ENCODE results near the gene TANGO2. TPM values are rescaled to one million over a fixed set of nuclear protein-coding genes. Genes with fewer than 3 reads are reported as not detected.

TANGO2 gene
- total and polyA plus RNA-seq, 2 of the 8 experiments (the other 6 are each of a cell fraction or from before 2014, with no cell fraction given): 10.1 to 18.4 TPM

DNA sequence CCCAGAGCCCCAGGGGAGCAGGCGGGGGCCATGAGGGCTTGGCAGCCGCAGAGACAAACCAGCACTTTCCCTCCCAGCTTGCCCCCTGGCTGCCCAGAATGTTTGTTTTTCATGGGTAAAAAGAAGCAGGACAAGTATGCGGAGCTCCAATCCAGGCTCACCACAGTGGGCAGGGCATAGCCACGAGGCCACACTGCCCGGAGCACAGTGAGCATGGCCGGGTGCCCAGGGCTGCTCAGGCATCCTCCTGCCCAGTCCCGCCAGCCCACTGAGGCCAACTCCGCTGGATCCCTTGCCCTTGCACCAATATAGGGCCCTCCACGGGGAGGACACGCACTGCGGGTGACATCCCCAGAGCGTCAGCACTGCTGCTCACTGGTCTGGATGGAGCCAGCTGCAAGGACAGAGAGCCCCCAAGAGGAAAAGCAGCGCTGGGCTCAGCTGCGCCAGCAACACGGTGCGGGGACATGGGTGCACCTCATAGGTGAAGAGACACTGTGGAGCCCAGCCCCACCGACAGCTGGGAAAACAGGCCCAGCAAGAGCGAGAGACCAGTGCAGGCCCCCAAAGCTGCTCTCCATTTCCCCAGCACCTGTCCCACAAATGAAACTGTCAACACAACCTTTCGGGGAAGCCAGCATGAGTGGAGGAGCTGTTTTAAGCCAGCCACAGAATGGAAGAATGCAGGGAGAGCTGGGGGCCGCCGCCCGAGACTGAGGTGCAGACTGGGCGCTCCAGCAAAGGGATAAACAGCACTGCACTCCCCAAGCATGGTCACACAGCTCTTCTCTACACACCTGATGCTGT, 29.1 kb upstream of the TANGO2 start:
- Histone ChIP-seq H3K4me1 (replicated peaks in 1 of 4; ENCODE audit: control insufficient read depth in 3 of 4, insufficient read depth in 4 of 4, low read length in 3 of 4) (peaks cover 0 to 9% (median 4%) of the 10 kb centered on the region in 4 experiments; a peak in 4 of 7 replicates), H3K23ac (ENCODE audit: insufficient read length) (no peak overlapping the region), H3K4me3 (ENCODE audit: extremely low read depth in 1 of 4, insufficient read depth in 2 of 4, low read depth in 3 of 4, low read length in 4 of 4) (no peak overlapping the region), H2AFZ (ENCODE audit: low read length) (no peak overlapping the region), H3K56ac (replicated peaks; ENCODE audit: insufficient read length, low read depth, low read length) (no peak overlapping the region), H3K79me1 (ENCODE audit: low read depth, low read length) (no peaks in the 10 kb centered on the region; the same call in none of the 2 replicates), H2BK20ac (ENCODE audit: low read length) (no peak overlapping the region), H3K9ac (replicated peaks in 1 of 4; ENCODE audit: extremely low read depth in 1 of 4, low read depth in 3 of 4, low read length in 3 of 4) (0 out of 7 replicates have a peak overlapping the region, but pooled peaks of 1 of the 4 experiments have one; percentile 19), H4K91ac (replicated peaks; ENCODE audit: insufficient read length, low read length) (no peak overlapping the region), H3K18ac (ENCODE audit: extremely low read depth, low read length) (no peak overlapping the region), H2BK12ac (ENCODE audit: low read depth, low read length) (no peak overlapping the region), H3K4me2 (ENCODE audit: insufficient read depth in 1 of 2, low read depth in 2 of 2, low read length in 2 of 2) (no peak overlapping the region), H3K27ac (ENCODE audit: low read depth, low read length) (no peak overlapping the region), H3K14ac (ENCODE audit: insufficient read length) (no peak overlapping the region), H4K8ac (ENCODE audit: extremely low read depth, insufficient read depth, low read length) (no peak overlapping the region), H2BK5ac (ENCODE audit: low read depth, low read length) (no peak overlapping the region; the same call in 1 of the 2 replicates), H2BK120ac (replicated peaks; ENCODE audit: low read depth, low read length) (no peak overlapping the region), H3K4ac (replicated peaks; ENCODE audit: insufficient read length, low read depth, low read length) (no peak overlapping the region), H3K36me3 (ENCODE audit: control insufficient read depth in 2 of 4, insufficient read depth in 4 of 4, low read length in 3 of 4) (no peaks in the 10 kb centered on the region), H4K20me1 (replicated peaks in 1 of 2; ENCODE audit: control insufficient read depth in 1 of 2, insufficient read depth in 2 of 2, low read length in 2 of 2) (peaks cover 2 to 4% of the 10 kb centered on the region in 2 experiments), H3K79me2 (ENCODE audit: control insufficient read depth in 1 of 2, insufficient read depth in 2 of 2, low read length in 2 of 2) (no peaks in the 10 kb centered on the region), H4K5ac (ENCODE audit: insufficient read length, low read depth, low read length) (no peak overlapping the region), H2AK5ac (ENCODE audit: low read depth, low read length) (no peak overlapping the region), H3K23me2 (ENCODE audit: low read depth, low read length) (peaks cover 8% of the 10 kb centered on the region; the same call in 1 of the 2 replicates), H3K27me3 (replicated peaks in 1 of 4; ENCODE audit: control insufficient read depth in 3 of 4, extremely low read depth in 1 of 4, insufficient read depth in 3 of 4, low read length in 3 of 4) (no peaks in the 10 kb centered on the region), H3K9me3 (ENCODE audit: insufficient read depth in 2 of 2, low read depth in 1 of 2, low read length in 1 of 2) (no peaks in the 10 kb centered on the region), H2BK15ac (ENCODE audit: low read length) (no peak overlapping the region)
- ChIA-PET CTCF (ENCODE audit: partially characterized antibody) (interaction anchor here (0.6 to 5.8 kb wide), 8 partner anchors 10 to 313 kb away, joined by 3 to 50 read pairs (median 4); no protein-coding TSS in a partner anchor), POLR2A (ENCODE audit: partially characterized antibody) (interaction anchor here (0.8 to 1.8 kb wide), 5 partner anchors 12 to 120 kb away, joined by 3 to 4 read pairs (median 3); no protein-coding TSS in a partner anchor)
- WGBS, 2 experiments (ENCODE audit: extremely low coverage in 1 of 2, insufficient coverage in 1 of 2, insufficient read length in 1 of 2, insufficient replicate concordance in 2 of 2, low coverage in 1 of 2, low lambda C conversion rate in 2 of 2, missing lambda C conversion rate in 1 of 2): 91% methylated on average over 23 of the region's 23 CpGs; no CpG with 5 or more reads in 1 of the 2 experiments
- FAIRE-seq (no peak), DNase-seq (ENCODE audit: low read depth in 1 of 2, low spot score in 2 of 2) (no peak)
- TF ChIP-seq SIRT6 (IDR thresholded peaks at IDR 0.05; ENCODE audit: low read length) (no peak), JUN (IDR thresholded peaks at IDR 0.05; ENCODE audit: low read depth, low read length) (no peak), RNF2 (IDR thresholded peaks at IDR 0.05; ENCODE audit: borderline replicate concordance, low read depth, low read length, missing control alignments, poor library complexity, severe bottlenecking) (no peak), BRCA1 (IDR thresholded peaks at IDR 0.05; ENCODE audit: low read depth, low read length) (no peak), SP1 (IDR thresholded peaks at IDR 0.05; ENCODE audit: low read depth, low read length) (no peak), EGR1 (IDR thresholded peaks at IDR 0.05; ENCODE audit: borderline replicate concordance, low read depth, low read length) (no peak), POLR2A (IDR thresholded peaks at IDR 0.05; ENCODE audit: control extremely low read depth in 1 of 2, low read depth in 2 of 2, low read length in 2 of 2) (no peak), BCL11A (IDR thresholded peaks at IDR 0.05; ENCODE audit: low read depth in 2 of 2, low read length in 2 of 2) (no peak), KDM4A (IDR thresholded peaks at IDR 0.05; ENCODE audit: low read depth, low read length, severe bottlenecking) (no peak), GTF2F1 (IDR thresholded peaks at IDR 0.05; ENCODE audit: borderline replicate concordance, low read depth, low read length) (no peak), SAP30 (IDR thresholded peaks at IDR 0.05; ENCODE audit: insufficient read depth, insufficient replicate concordance, low read length) (no peak), RAD21 (IDR thresholded peaks at IDR 0.05 in 1 of 2, conservative IDR thresholded peaks at IDR 0.05 in 1 of 2; ENCODE audit: low read depth in 2 of 2, low read length in 2 of 2) (no peak)

Measured in H1 (cell line).